ENCODE measurements around the gene FHOD3.

FHOD3 gene

DNA sequence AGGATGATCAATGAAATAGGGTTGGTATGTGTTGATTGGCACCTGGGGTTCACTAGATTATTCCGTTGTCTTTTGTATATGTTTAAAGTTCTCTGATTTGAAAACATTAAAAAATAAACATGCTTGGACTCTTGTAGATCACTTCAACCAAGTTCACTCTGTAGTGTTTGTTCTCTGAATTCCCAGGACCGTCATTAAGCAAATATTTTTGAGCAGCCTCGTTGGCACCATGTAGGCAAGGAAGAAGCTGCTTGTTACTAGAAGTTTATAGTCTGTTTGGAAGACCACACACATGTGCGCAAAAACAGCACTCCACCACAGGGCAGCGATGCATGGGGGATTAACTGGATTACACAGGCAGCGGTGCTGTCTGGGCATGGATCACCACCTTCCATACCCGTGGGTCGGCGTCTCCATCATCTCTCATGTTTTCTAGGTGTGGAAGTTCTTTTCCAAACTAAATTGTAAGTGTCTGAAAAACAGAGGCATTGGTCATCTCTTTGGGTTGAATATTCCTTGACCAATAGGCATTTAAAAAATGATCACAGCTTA lies 212.2 kb downstream of the FHOD3 start:
- DNase-seq (ENCODE audit: low read depth in 3 of 3, low spot score in 1 of 3): no peak

DNA sequence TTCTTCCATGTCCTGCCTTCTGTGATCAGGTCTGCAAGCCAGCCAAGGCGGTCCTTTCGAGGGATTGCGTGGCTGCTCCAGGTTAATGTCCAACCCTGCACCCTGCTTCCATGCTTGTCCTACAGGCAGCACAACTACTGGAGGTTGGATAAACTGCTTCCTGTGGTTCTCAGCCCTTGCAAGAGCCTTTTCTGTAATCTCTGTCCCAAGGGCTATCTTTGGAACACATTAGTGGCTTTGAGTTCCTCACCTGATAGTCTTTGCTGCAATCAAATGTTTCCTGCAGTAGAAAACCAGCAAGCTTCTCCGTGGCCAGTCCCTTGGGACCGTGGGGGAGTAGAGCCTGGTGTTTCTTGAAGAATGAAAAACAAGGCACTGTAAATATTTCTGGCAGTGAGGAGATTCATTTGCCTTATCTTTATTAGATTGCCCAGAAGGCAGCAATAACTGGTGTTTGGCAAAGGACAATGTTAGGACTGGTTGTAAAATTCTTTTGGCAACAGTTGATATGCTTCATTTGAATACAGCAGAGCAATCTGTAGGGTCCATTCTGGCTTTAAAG lies 214.4 kb downstream of the FHOD3 start:
- DNase-seq (ENCODE audit: low read depth in 3 of 3, low spot score in 1 of 3): no peak

DNA sequence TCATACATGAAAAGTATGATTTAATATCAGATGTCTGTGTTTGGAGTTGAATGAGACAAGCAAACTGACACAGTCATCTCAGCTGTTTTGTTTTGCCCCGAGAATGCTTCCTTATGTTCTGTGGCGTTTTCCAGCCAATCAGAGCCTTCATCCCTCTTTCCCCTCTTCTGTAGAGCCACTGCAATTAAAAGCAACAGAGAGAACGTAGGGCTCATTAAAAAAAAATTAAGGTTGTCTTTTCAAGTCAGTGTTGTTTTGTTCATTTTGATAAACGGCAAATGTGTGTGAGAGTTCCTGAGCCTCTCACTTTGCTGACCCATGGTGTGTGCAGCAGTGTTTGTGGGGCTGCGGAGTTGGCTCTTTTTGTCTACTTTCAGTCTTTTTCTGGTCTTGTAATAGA lies 216.0 kb downstream of the FHOD3 start:
- DNase-seq (ENCODE audit: low read depth in 3 of 3, low spot score in 1 of 3): no peak

DNA sequence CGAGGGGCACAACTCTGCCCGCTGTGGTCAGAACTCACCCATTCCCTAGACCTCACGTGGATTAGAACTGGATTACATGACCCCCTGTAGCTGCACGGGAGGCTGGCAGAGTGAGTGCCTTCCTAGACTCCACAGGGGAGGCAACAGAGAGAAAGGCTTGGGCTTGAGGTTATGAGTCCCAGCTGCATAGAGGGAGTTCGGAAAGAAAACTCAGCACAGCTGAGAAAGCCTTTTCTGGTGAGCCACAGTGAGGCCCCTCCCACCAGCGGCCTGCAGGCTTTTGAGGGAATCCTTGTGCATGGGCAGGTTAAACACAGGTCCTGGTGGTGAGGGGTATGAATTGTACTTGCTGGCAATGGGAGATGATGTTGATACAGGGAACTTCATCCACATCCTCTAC lies 217.3 kb downstream of the FHOD3 start:
- DNase-seq (ENCODE audit: low read depth in 3 of 3, low spot score in 1 of 3): no peak

DNA sequence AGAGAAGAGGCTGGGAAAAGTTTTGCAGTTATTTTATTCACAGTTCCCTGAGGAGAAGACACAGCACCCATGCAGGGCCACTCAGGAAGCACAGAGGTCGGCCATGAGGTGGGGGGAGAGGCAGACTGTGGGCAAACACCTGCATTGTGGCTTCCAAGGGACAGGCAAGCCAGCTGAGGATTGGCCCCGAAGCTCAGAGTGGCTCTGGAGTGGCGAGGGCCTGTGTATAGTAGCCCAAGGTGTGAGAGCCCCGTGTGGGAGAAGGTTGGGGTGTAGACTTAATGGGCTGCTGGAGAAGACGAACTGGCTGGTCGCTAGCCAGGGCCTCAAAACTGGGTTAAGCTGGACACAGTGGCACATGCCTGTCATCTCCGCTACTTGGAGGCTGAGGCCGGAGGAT lies 218.7 kb downstream of the FHOD3 start:
- DNase-seq (ENCODE audit: low read depth in 3 of 3, low spot score in 1 of 3): no peak

DNA sequence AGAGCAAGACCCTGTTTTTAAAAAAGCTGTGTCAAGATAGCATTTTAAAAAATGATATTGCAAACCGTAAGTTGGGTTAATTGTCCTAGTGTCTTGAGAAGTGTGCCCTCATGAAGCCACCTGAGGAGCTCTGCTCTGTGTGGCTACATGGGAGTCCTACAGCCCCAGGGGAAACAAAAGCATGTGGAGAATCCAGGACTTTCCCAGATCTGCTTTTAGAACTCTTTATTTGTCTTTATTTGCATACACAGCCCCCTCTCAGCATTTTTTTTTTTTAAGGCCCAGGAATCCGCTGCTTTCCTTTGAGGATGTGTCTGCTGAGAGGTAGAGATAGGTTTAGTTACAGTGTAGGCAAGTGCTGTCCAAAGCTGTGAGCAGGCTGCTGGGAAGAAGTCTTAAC lies 219.2 kb downstream of the FHOD3 start:
- no peak for DNase-seq (ENCODE audit: low read depth in 3 of 3, low spot score in 1 of 3)

DNA sequence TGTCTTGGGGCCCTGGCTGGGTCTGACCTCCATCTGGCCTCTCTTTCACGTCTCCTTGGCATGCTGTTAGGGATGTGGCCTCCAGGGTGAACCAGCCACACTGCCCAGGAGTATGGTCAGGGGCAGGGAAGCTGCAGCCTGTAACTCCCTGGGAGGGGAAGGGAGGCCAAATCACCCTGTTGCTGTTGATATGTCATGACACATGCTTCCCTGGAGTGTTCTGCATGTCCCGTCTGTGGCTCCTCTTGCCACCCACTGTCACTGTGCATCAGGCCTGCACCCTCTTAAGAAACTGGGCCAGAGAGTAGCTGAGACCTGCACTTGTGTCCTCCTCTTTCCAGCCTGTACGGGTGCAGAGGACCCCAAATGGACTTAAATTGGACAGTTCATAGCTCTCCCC lies 221.3 kb downstream of the FHOD3 start:
- DNase-seq (ENCODE audit: low read depth in 3 of 3, low spot score in 1 of 3): no peak

DNA sequence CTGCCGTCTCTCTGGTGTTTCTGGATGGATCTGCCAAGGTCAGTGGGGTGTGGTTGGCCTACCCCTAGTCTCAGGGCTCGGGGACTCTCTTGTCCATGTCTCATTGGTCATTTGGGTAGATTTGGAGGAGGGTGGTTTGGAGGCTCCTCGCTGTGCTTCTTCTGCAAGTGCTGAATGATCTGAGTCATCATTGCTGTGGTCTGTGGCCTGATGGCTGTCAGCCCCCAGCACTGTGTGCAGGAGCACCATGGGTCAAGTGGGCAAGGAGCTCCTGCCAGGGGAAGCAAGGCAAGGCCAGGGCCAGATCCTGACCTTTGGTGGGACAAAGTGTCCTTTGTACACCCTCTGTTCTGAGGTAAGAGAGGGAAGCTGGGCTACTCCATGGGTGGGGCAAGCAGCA lies 221.8 kb downstream of the FHOD3 start:
- DNase-seq (ENCODE audit: low read depth in 3 of 3, low spot score in 1 of 3): no peak

DNA sequence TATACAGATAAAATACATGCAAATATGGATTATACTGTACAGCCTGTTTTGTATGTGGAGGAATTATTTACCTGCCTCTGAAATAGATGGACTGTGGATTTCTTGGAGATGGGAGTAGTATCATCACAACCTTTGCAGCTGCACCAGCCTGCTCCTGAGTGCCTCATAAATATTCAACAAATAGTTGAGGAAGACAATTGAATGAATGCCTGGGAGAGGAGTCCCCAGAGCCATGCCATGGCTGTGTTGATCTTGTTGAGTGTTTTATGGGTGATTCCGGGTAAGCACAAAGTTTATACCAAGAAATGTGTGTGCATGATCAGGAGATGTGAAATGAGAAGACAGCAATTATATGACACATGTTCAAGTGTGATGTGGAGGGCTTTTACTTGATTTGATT lies 225.0 kb downstream of the FHOD3 start:
- no peak for DNase-seq (ENCODE audit: low read depth in 3 of 3, low spot score in 1 of 3)

DNA sequence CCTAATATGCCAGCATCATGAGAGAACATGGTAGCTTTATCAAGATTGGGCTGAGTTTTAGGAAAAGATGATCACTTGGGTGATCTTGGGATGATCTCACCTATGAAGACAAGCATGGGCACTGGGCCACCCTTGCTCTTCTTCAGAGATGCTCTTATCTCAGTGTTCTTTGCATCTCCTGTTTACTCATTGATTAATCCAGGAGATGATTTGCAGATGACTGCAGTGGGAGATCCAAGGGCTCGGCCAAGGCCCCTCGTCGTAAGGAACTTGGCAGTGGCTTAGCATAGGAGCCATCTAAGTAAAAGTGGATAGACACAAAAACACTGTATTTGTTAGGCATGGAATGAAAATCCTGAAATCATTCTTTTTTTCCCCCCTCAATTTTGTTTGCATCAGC lies 228.4 kb downstream of the FHOD3 start:
- DNase-seq (ENCODE audit: low read depth in 3 of 3, low spot score in 1 of 3): no peak

DNA sequence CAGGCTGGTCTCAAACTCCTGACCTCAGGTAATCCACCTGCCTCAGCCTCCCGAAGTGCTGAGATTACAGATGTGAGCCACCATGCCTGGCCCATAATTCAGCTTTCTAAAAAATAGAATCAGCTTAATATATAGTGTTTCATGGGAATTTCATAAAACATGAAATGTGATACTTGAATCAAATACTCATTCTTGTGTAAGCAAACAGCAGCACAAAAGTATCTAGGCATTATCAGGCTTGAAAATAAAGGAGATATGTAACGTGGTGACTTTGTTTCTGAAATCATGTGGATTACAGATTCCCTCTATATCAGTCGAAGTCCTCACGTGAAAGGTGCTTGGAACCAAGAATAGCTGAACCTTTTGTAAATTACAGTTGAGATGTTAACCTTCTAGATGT lies 229.1 kb downstream of the FHOD3 start:
- no peak for DNase-seq (ENCODE audit: low read depth in 3 of 3, low spot score in 1 of 3)

DNA sequence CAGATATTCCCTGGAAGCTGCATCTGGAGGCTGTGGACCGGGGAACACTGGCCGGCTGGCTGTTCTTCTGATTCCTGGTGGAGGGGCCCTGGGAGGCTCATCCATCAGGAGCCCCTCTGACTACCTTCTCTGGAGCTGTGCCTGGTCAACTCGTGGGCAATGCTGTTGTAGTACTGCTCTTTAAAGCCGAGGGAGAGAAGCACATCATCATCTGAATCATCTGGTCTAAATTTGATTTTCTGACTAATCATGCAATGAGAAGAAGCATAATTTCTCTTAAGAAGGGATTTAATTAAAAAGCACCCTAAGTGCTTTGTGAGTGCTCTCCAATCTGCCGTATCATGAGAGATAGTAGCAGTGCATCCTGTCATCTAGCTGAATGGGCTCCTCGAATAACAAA lies 229.5 kb downstream of the FHOD3 start:
- DNase-seq (ENCODE audit: low read depth in 3 of 3, low spot score in 1 of 3): no peak

DNA sequence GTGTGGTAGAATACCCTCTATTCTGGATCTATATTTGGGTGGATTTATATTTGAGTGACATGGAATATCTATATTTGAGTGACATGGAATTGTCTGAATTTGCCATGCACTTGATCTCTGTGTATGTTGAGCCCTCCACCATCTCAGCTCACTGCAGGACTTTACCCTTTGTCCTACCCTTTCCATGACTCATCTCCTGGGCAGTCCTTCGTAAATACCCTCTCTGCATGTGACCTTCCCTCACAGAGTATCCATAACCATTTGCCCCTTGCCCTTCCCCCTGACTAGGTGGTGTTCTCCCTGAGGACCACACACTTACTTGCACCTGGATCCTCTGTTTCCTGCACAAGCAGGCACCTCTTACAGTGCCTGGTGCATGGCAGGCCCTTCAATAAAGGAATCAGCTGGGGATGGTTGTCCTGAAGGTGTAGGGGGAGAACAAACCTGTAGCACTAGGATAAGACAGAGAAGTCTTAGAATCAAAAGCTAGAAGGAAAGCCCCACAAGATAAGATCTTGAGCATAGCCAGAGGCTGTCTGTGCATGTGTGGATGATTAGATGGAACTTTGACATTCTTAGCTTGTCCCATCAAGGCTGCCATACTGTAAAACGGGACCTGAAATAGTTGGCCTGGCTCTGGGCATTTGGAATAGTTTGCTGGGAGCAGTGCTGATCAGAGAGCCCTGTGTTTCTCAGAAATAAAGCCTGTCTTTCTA lies 230.4 kb downstream of the FHOD3 start:
- no peak for DNase-seq (ENCODE audit: low read depth in 3 of 3, low spot score in 1 of 3)

DNA sequence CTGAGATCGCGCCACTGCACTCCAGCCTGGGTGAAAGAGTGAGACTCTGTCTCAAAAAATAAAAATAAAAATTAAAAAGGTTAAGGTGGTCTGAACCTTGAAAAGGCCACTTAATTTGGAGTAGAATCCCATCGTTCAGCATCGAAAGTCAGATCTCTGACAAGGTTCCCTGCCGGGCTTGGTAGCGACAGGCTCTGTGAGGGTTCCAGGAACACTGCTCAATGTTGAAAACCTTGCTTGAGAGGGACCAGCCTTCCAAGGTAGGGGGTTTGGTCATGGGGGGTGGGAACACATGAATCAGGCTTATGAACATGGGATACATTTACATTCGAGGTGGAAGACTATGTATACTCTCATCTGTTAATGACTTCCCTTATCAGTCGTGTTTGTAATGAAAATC lies 232.2 kb downstream of the FHOD3 start:
- no peak for DNase-seq (ENCODE audit: low read depth in 3 of 3, low spot score in 1 of 3)

DNA sequence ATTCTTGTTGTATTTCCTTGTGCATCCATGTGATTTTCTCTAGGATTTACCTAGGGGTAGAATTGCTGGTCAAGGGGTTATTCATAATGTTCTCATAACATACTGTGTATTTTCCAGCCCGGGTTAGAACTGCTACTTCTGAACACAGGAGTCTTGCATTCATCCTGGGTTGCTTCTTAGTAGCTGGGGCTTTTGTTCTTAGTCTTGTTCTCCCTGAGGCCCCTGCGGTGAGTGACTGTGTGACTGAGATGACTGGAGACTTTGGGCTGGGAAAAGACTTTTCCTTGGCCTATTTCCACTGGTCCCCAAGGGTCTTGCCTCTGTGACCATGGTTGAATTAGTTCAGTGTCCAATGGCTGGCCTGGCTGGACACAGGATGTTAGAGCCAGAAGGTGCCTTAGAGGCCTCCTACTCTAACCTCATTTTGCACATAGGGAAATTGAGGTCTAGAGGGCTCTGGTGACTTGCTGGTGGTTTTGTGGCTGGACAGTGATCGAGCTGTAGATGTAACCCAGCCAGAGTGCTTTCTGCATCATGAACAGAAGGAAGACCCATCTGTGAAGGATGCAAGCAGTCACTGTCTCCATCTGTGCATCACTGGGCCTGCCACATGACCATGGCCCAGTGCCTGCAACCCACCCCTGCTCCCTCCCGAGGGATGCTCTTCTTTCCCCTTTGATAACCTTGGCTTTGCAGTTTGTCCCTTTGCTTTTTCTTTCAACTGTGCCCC lies 233.3 kb downstream of the FHOD3 start:
- no peak for DNase-seq (ENCODE audit: low read depth in 3 of 3, low spot score in 1 of 3)

DNA sequence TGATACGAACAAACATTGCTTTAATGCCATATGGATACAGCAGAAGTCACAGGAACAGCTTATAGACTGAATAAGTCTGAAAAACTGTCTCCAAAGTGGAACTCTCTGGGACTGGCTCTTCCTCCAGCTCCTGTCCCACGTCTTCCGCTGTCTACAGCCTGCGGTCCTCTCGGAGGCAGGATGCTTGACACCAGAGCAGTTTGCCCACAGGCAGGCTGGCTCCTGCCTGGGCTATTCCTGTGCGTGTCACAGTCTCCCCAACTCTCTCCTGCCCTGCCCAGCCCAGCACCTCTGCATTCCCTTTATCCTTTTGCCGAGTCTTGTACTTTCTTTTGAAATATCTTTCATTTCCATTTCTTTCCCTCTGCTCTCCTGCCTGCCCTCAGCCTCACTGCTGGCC lies 234.1 kb downstream of the FHOD3 start:
- DNase-seq (ENCODE audit: low read depth in 3 of 3, low spot score in 1 of 3): no peak

DNA sequence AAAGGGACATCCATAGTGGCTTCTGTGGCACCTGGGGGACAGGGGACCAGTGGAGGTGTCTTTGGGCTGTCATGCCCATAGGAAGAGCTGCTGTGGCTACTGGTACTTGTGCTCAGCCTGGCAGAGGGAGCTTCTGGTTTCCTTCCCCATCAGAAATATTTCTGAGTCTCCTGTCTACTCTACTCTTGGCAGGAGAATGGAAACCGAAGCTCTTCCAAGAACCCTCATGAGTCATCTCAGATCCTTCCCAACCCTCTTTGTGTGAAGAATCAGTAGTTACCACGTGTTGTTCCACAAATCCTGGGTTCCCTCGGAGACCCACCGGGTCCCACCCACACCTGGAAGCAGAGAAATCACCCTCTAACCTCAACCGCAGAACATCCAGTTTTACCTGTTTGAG lies 234.9 kb downstream of the FHOD3 start:
- no peak for DNase-seq (ENCODE audit: low read depth in 3 of 3, low spot score in 1 of 3)

DNA sequence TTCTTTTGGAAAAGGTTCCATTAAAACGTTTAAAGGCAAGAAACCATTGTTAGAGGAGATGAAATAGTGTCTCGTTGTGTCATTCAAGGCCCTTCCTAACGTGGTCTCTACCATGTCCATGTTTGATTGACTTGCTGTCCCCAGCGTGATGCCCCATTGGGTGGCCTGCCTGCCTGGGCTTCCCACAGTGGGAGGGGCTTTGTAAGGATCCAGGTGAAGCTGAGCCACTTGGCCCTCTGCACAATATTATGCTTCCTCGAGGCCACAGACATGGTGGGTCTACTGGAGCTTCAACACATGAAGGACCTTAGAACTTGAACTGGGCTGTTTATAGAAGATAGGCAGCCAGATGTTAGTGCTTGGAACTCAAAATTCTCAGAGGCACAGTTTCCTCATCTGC lies 235.3 kb downstream of the FHOD3 start:
- no peak for DNase-seq (ENCODE audit: low read depth in 3 of 3, low spot score in 1 of 3)

DNA sequence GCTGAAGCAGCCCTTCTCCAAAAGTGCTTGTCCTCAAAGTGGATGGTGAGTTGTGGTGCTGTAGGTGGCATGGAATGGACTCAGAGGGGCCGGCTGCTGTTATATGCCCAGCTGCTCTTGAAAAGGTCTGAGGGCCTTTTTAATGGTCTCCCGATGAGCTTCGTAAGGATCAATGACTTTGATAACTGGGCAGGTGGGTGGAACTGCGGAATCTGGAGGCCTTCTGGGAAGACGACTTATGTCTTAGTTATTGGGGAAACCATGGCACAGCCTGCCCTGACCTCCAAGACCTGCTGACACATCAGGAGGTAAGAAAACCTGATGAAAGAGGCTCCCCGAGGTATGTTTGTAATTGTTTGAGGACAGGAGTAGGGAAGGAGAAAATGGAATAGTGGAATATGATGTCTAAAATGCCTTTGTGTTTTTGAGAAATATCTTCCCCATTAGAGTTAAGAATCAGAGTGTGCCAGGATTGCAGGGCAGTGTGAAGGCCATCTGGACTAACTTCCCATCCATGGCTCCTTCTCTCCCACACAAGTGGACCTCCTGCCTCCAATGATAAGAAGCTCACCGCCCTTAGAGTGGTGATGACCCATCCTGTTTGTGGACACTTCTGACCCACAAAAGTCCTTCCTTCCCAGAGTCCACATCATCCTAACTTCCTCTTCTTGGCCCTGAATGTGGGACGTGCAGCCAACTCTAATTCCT lies 236.1 kb downstream of the FHOD3 start:
- no peak for DNase-seq (ENCODE audit: low read depth in 3 of 3, low spot score in 1 of 3)

DNA sequence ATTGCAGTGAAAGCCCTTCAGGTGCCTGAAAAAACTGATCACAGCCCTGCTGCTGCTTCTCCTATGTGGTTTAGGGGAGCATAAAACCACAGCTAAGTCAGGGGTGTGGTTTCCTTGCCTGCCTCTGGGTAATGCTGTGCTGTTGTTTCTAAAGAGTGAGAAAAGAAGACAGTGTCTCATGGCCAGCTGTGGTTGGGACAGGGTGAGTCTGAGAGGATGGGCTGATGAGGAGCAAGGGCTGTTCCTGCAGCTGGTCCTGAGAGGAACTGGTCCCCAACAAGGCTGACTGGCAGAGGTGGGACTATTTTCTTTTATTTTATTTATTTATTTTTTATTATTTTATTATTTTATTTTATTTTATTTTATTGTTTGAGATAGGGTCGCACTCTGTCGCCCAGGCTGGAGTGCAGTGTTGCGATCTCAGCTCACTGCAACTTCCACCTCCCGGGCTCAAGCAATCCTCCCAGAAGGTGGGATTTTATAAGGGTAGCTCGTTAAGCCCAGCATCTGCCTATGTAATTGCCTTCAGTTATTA lies 236.7 kb downstream of the FHOD3 start:
- no peak for DNase-seq (ENCODE audit: low read depth in 3 of 3, low spot score in 1 of 3)

DNA sequence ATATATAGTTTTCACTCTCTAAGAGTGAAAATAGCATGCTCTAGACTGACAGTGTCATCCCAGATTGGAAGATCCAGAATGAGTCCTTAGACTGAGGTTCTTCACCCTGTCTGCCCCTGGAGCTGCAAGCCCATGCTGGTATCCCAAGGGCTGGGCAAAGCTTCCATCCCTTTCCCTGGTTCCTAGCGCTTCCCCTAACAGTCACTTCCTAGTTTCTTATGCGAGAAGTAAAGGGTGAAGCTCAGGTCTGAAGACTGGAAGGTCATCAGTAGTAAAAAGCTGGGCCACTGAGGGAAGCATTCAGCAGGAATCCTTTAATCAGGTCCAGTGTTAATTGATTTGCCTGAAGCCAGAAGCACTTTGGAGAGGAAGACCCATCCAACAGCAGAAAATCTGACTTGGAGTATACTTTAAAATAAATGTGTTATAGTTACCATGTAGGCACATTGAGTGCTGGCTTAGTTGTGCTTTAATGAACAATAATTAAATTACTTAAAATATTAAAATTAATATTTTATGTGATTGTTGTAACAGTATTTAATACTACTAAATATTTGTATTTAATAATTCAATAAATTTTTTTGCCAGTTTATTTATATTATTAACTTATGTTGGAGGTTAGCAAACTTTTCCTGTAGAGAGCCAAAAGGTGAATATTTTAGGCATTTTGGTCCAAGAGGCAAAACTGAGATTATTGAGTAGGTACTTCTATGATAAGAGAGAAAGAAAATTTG lies 237.9 kb downstream of the FHOD3 start:
- DNase-seq (ENCODE audit: low read depth in 3 of 3, low spot score in 1 of 3): no peak
